ENCODE measurements around the gene MYO16.

Gene MYO16

DNA sequence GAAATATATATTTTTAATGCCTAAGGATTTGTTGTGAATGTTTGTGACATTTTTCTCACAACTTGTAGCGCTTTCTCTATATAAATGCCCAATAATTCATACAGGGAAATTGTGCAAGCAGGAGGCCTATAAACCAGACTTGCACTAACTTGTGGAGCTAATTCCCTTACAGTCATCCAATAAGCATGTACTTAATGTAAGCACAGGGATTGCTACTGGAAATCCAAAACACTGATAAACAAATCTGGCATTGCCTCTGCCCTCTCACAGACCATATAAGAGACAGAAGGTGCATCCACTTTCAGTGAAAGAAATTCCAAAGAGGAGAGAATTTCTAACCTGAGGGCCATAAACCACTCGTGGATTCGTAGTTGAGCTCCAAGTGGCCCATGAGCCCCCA, 518.8 kb downstream of the MYO16 start:
- DNase-seq (ENCODE audit: low read depth in 2 of 2, low spot score in 1 of 2) = no peak

GRCh38 chr13:109150696-109151095, 521.3 kb downstream of the MYO16 start:
- no peak for DNase-seq (ENCODE audit: low read depth in 2 of 2, low spot score in 1 of 2)

GRCh38 chr13:109151255-109151654, 521.8 kb downstream of the MYO16 start:
- DNase-seq (ENCODE audit: low read depth in 2 of 2, low spot score in 1 of 2) = no peak

DNA sequence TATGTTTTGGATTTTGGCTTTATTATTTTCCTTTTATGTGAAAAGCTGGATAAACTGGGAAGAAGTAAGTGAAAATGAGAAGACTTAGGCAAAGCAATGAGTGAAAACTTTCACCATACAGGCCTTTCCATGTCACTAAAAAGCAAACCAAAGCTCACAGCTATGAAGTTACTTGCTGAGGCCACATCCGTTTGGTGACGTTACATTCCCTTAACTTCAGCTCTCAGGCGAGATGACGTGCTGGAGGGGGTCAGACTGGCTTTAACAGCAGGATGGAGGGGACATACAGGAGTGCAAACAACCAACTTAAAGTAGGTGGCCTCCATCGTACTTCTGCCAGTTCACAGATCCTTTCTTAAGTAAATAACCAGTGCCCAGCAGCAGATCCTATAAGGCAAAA, 522.3 kb downstream of the MYO16 start:
- DNase-seq (ENCODE audit: low read depth in 2 of 2, low spot score in 1 of 2) = no peak

- no peak for DNase-seq (ENCODE audit: low read depth in 2 of 2, low spot score in 1 of 2)
These were observed 523.0 kb downstream of the MYO16 start for GRCh38 chr13:109152311-109152820.

- DNase-seq (ENCODE audit: low read depth in 2 of 2, low spot score in 1 of 2) = no peak
These were observed 523.5 kb downstream of the MYO16 start for GRCh38 chr13:109152941-109153340.

DNA sequence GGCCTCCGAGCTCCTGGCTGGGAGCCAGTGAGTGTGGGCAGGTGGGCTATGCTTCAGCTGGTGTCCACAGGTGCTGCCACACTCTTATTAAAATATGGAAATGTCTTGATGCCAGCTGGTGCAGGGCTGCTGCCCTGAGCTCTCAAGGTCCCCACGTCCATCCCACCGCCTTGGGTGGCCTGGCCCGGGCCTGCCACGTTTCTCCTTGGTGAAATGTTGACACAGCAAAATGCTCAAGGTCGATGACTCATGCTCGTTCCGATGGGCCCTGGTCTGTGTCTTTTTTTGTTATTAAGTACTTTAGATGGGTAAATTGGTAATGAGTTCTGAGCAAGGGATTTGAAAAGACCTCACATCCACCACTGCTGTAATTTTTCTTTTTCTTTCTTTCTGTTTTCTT, 524.7 kb downstream of the MYO16 start:
- no peak for DNase-seq (ENCODE audit: low read depth in 2 of 2, low spot score in 1 of 2)

GRCh38 chr13:109154546-109154945, 525.1 kb downstream of the MYO16 start:
- DNase-seq (ENCODE audit: low read depth in 2 of 2, low spot score in 1 of 2) = no peak

DNA sequence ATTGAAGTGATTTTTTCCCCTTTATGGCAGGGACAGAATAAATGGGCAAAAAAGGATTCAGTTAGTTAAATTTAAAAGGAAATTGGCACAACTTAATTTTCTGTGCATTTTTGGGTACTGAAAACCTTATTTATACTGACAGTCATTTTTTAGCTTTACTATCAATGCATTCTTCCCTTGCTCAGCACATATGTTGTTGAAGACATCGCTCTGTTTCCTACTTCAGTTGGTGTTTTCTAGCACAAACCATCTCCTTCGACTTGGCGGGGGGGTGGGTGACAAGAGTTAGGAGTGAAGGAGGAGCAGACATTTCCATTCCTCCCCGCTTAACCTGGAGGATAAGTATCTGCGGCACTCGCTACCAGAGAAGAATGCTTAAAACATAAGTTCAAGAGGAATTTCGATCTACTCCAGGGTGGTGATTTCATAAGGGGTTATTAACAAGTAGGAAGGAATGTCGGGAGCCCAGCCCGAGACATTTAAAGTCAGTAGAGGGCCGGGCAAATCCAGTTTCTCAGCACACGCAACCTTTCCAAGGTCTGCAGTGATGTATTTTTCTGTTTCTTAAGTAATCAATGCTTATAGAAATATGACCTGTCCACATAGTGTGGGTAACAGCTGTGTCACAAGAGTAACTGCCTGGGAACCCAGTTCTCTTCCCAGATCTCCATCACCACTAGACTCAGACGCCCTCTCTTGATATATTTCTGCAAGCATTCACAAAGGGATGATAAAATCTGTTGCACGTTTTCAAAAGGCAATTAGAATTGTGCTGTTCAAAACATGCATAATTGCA, 525.8 kb downstream of the MYO16 start:
- DNase-seq (ENCODE audit: low read depth in 2 of 2, low spot score in 1 of 2) = no peak

DNA sequence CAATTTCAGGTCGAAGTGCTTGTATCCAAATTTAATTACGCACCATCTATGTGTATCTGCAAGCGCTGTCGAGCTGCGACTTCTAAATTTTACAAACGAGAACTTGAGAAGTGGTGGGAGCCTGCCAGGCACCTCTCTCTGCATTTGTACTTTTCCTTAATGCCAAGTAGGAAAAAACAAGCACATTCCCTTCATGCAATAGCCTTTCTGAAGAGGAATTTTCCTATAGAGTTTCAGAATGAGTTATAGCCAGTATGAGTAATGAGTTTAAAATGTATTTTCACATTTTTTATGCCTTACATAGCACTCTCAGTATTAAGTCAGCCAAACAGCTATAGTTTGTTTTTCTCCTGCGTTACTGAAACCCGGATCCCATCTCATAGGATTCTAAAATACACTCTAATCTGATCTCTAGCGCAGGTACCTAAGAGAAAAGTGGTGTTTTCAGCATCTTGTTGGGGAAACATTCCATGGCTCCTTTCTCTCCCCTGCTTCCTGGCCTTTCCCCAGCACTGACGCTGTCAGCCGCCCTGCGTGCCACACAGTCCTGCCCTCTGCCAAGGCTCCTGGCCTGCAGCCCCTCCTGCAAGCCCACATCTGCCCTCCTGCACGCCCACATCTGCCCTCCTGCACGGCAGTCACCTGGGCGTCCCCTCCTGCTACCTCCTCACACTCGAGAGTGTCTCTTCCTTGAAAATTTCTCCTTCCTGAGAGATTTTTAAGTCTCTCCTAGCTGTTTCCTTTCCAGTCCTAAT, 526.9 kb downstream of the MYO16 start:
- no peak for DNase-seq (ENCODE audit: low read depth in 2 of 2, low spot score in 1 of 2)

DNA sequence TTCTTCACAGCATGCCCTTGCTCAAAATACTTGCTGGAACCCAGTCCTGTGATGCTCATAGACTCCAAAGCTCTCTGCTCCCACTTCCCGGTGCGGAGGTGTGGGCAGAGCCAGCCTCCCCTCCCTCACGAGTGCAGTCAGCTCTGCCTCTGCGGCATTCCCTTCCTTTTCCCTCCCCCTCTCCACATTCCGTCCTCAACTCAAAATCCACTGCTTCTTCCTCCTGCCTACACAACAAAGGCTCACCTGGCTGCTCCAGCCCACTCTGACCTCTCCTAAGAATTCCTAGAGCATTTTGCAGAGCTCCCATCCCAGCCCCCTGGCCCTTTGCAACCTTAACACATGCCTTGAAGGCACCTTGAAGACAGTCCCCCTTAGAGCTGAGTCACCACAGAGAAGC, 527.9 kb downstream of the MYO16 start:
- DNase-seq (ENCODE audit: low read depth in 2 of 2, low spot score in 1 of 2) = no peak

DNA sequence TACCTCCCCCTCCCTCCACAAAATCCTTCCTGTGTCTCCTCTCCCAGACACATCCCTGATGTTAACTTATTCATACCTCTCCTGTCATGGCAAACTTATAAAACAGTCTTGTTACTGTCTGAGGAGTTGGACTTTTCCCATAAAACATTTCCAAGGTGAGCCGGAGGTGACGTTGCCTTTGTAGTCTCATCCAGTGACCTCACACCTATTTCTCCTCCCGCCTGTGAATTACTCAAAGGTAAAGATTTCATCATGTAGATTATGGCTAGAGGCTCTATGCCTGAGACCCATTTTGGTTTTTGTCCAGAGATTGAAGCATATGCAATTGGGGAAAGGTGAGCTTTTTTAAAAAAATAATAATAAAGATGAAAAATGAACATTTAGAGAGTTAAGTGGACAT, 529.0 kb downstream of the MYO16 start:
- no peak for DNase-seq (ENCODE audit: low read depth in 2 of 2, low spot score in 1 of 2)

DNA sequence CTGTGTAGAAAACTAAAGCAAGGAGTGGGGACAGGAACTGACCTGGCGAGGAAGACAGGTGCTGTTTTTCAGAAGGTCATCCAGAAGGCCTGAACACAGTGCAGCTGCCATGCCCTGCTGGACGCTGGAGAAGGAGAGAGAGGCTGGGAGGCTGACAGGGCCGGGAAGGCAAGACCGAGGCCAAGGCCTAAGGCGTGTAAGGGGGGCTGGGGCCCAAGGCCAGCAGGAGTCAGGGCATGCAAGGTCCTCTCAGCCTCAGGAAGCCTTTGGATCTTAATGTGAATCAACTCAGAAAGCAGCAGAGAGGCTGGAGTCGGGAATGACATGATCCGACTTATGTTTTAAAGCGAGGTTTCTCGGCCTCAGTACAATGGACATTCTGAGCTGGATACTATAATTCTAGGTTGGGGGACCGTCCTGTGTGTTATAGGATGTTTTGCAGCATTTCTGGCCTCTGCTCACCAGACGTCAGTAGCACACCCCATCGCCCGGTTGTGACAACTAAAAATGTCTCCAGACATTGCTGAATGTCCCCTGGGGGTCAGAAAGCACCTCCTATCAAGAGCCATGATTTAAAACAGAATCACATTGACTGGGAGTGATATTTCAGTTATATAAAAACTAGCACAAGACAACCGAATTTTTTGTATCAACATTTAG, 530.4 kb downstream of the MYO16 start:
- DNase-seq (ENCODE audit: low read depth in 2 of 2, low spot score in 1 of 2) = no peak

DNA sequence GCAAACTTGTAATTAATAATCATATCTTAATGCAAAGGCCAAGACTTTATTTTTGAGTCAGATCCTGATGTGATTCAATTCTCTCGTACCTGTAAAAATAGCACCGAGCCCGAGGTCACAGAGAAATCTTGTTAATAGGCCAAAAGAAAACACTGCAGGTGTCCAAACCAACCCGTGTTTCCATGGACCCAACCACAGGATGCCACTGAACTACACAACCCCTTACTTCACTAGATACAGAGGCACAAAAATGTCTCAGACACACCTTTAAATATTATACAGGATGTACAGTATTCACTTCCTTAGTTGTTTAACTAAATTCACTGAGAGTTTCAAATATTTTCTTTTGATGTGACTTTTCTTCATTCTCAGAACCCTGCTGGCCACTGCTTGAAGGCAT, 530.9 kb downstream of the MYO16 start:
- no peak for DNase-seq (ENCODE audit: low read depth in 2 of 2, low spot score in 1 of 2)

GRCh38 chr13:109160887-109161669, 531.7 kb downstream of the MYO16 start:
- DNase-seq (ENCODE audit: low read depth in 2 of 2, low spot score in 1 of 2) = no peak

GRCh38 chr13:109162248-109163036, 533.0 kb downstream of the MYO16 start:
- DNase-seq (ENCODE audit: low read depth in 2 of 2, low spot score in 1 of 2) = no peak

GRCh38 chr13:109163037-109163379, 533.6 kb downstream of the MYO16 start:
- DNase-seq (ENCODE audit: low read depth in 2 of 2, low spot score in 1 of 2) = no peak

GRCh38 chr13:109165417-109165904, 536.0 kb downstream of the MYO16 start:
- DNase-seq (ENCODE audit: low read depth in 2 of 2, low spot score in 1 of 2) = no peak

DNA sequence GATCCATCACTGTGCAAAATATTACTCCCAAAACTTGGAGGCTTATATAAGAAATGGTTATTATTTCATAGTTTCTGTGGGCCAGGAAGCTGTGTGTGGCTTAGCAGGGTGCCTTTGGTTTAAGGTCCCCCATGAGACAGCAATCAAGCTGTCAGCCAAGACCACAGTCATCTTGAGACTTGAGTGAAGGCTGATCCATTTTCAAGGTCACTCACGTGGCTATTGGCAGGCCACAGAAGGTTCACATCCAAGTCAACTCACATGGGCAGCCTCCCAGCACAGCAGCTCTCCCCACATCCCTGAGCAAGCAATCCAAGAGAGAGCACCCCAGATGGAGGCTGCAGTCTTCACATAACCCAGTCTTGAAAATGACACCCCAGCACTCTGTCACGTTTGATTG, 537.4 kb downstream of the MYO16 start:
- DNase-seq (ENCODE audit: low read depth in 2 of 2, low spot score in 1 of 2) = no peak

DNA sequence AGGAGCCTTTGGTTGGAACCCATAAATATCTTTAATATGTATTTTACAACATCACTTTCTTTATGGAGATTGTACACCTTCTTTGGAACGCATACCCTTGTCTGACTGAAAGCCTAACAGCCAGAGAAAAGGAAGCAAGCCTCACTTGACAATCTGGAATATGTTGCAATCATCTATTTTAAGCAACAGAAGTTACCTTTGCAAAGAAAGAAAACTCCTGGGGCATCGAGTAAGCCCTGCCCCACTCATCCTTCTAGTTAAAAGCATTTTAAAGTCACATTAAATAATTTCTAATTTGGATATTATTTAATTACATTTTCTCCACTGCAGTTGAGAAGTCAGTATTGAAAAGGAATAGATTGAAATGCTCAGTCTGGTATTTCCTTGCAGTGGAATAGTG, 542.7 kb downstream of the MYO16 start:
- DNase-seq (ENCODE audit: low read depth in 2 of 2, low spot score in 1 of 2) = no peak

Data from stimulated activated CD8-positive, alpha-beta memory T cell treated with anti-CD3 and anti-CD28 coated beads, Interleukin-4, amount 100 ng/mL, for 1 hour (primary cell).